Choroid plexus epithelial cell (primary cell): ENCODE data around the gene NAPA.

ENCODE experiments used
- DNase-seq: peaks from one replicate; pipeline ENCODE4 v3.0.0-alpha.2; 2010; ENCODE audit warnings: low read depth
- H3K4me3 ChIP-seq: 2 replicates; pipeline ENCODE4 v1.5.1; 2011; ENCODE audit warnings: low read depth, mild to moderate bottlenecking, control low read depth, low read length, moderate library complexity
- TF ChIP-seq, protein P1 (sequence below): conservative IDR thresholded peaks from 2 replicates; pipeline ENCODE4 v1.5.1; 2011; ENCODE audit warnings: low read depth, mild to moderate bottlenecking, control low read depth, inconsistent platforms, low read length, moderate library complexity

NAPA gene

DNA sequence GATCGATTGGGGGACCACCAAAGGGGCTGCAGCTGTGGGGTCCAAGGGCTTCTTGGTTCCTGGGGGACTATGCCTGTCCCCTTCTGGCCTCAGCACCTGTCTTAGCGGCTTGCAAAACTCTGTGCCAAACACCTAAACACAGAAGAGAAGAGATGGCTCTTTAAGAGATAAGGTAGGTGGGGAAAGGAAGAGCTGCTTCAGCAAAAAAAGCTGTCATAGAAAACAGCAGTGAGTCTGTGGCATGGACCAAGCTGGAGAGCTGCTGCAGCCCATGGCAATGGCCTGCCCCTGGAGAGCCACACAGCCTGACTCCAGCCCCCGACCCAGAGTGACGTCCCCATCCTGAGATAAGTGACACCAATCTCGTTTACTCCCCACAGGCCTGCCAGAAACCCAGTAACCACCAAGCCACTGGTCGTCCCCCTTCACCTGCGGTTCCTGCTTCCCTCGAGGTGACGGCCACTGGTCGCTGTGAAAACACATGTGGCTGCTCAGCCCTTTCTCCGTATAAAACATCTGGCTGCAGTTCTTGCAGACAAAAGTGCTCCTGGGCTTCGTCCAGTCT, 25.0 kb upstream of the NAPA start:
- TF ChIP-seq, protein P1, sequence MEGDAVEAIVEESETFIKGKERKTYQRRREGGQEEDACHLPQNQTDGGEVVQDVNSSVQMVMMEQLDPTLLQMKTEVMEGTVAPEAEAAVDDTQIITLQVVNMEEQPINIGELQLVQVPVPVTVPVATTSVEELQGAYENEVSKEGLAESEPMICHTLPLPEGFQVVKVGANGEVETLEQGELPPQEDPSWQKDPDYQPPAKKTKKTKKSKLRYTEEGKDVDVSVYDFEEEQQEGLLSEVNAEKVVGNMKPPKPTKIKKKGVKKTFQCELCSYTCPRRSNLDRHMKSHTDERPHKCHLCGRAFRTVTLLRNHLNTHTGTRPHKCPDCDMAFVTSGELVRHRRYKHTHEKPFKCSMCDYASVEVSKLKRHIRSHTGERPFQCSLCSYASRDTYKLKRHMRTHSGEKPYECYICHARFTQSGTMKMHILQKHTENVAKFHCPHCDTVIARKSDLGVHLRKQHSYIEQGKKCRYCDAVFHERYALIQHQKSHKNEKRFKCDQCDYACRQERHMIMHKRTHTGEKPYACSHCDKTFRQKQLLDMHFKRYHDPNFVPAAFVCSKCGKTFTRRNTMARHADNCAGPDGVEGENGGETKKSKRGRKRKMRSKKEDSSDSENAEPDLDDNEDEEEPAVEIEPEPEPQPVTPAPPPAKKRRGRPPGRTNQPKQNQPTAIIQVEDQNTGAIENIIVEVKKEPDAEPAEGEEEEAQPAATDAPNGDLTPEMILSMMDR = no peak
- no peak overlapping the region for H3K4me3 ChIP-seq
- no peak for DNase-seq

DNA sequence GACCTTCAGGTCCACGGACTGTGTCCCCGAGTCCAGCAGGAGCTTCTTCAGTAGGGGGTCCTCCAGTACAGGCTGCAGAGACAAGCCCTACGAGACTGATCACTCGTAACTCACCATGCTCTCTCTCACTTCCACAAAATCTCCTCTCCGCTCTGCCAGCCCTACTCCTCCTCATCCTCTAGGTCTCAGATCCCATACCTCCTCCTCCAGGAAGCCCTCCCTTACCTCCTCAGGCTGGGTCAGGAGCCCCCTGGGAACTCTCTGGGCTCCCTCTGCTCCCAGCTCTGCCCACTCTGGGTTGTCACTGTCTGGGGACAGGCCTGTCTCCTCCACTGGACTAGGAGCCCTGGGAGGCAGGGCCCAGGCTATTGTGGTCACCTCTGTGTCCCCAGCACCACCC, 23.9 kb upstream of the NAPA start:
- DNase-seq = no peak
- no peak overlapping the region for H3K4me3 ChIP-seq
- TF ChIP-seq, protein P1 = no peak

DNA sequence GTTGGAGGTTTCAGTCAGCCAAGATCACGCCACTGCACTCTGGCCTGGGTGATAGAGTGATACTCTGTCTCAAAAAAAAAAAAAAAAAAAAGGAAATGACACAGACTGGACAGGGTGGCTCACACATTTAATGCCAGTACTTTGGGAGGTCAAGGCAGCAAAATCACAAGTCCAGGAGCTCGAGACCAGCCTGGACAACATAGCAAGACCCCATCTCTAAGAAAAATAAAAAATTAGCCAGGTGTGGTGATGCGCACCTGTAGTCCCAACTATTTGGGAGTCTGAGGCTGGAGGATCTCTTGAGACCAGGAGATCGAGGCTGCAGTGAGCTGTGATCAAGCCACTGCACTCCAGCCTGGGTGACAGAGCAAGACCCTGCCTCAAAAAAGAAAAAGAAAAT, 22.6 kb upstream of the NAPA start:
- H3K4me3 ChIP-seq = no peak overlapping the region
- TF ChIP-seq, protein P1 = no peak
- DNase-seq = no peak

DNA sequence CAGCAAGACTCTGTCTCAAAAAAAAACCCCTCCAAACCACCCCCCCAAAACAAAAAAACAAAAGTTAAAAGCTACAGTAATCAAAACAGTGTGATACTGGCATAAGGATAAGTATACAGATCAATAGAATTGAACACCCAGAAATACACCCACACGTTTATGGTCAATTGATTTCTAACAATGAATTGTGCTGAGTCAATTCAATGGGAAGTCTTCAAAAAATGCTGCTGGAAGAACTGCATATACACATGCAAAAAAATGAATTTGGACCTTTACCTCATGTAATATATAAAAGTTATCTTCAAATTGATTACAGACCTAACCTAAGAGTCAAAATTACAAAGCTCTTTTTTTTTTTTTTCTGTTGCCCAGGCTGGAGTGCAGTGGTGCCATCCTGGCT, 19.8 kb upstream of the NAPA start:
- H3K4me3 ChIP-seq = no peak overlapping the region
- DNase-seq = no peak
- TF ChIP-seq, protein P1 = no peak

DNA sequence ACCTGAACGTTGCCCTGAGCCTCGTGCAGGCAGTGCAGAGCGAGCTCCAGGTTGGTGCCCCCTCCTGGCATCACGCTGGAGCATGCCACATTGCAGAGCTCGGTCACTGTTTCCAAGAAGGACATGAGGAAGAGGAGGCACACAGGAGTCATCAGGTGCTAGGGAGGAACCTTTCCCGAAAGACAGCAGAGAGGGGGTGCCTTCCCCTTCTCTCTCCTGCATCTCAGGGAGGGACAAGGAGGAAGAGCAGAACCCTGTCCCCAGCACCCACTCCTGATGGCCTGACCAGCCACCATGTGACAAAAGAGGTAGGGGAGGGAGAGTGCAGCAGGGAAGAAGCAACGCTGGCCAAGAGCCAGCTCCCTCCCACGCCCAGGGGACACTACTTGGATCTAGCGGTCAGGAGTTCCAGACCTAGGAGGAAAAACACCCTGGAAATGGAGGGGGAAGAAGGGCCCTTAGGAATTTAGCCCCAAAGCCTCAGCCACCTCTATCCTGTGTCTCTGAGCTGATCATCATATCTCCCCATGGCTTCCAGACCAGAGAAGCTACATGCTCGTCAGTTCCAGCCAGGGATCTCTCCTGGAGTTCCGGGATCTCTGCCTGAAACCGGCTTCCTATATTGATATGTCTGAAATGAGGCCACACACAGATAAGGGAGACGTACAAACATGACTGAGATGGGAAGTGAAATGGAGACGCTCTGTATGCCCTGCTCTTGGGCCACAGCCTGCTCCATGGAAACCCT, 17.0 kb upstream of the NAPA start:
- TF ChIP-seq, protein P1 = no peak
- DNase-seq = peak; percentile 24
- H3K4me3 ChIP-seq = no peak overlapping the region

DNA sequence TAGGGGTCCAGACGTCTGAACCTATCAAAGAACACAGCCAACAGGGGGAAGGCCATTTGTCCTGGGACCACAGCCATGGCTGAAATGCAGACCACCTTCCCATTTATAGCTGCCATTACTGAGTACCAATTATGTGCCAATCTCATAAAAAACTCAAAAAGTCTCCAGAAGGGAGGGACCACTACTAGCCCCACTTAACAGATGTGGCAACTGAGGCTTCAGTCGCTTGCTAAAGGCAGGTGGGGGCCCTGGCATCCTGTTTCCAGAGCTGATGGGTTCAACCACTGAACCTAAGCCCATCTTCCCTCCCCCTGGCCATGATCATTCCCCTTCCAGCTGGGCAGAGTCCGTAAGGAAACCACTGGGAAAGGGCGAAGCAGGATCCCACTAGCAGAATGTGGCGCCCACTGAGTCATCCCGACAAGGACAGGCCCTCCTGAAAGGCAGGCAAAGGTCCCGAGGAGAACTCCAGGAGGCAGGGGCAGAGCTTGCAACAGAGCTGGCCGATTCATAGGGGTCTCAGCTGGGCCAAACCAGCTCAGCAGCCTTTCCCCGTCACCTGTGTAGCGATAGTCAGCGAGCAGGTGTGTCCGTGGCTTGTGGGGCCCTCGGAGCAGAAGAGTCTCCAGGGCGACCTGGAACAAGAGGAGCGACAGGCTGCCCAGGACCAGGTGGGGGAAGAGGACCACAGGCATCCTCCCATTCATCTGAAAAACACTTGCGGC, 14.3 kb upstream of the NAPA start:
- TF ChIP-seq, protein P1 = no peak
- no peak for DNase-seq
- H3K4me3 ChIP-seq = no peak overlapping the region

DNA sequence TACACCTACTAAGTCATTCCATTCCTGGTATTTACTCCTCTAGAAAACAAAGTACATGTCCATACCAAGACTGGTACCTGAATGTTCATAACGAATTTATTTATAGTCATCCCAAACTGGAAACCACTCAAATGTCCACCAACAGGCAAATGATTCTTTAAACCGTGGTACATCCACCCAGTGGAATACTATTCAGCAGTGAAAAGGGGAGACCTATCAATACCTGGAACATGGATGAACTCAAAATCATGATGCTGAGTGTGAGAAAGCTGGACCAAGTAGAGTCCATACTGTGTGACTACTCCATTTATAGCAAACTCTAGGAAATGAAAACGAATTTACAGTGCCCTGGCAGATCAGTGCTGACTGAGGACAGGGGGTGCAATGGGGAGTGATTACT, 11.9 kb upstream of the NAPA start:
- no peak overlapping the region for H3K4me3 ChIP-seq
- TF ChIP-seq, protein P1 = no peak
- DNase-seq = no peak
